SW 1271 (cell line): Measurements from ENCODE around the gene LRP1B.
"Not testable (repeated sequence)": the region's sequence is repeated elsewhere in the genome, so short reads cannot be mapped to it uniquely, and the experiment has no call there.

Experiments
- DNase-seq, 2 experiments: peaks; one replicate each; lab custom pipeline; 2025; lab: John Stamatoyannopoulos, UW

The LRP1B gene

GRCh38 chr2:141878016-141878415, 252.8 kb downstream of the LRP1B start:
- no peak for DNase-seq

DNA sequence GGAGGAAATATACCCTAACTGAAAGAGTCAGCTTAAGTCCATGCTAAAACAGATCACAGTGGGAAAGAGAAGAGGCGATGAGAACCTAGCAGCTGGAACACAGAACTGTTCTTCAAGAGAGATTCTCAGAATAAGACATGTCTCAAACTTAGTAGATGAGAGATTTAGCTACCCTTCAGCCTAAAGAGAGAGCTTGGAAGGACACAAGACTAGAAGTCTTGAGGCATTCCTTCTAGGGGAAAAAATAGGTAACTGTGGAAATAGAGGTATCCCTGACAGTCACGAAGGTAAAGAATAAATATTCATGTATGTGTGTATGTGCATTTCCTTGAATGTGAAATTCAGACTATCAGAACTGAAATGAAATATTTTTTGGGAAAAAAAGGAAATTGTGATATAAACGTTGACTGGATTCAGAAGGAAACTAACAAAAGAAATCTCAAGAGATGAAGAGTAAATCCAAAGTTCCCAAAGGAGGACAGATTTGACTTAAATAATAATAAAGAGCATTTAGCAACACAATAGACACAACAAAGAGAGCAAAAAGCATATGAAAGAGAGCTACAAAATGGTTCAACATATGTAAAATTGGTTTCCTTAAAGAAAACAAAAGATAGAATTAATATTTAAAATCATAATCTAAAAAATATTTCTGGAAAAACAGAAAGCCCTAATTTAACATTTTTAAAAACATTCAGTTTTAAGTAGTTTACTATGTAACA, 258.7 kb downstream of the LRP1B start:
- no peak for DNase-seq

DNA sequence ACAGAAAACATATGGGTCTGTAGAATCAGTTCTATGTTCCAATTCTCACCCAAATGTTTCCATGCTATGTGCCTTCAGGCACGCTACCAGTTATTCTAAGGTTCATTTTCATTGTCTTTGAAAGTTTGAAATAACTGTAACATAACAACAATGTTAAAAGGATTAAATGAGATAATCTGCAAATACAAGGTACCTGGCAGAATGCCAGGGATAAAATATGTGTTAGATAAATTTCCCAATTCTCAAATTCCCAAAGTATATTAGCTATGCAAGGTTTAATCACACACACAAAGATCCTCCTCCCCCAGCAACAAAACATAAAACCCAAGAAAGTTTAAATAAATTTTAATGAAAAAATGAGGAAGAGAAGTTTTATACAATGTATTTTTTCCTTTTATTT, 261.2 kb downstream of the LRP1B start:
- DNase-seq: no peak

- DNase-seq: no peak
These were observed 266.9 kb downstream of the LRP1B start for GRCh38 chr2:141863964-141864363.

GRCh38 chr2:141856215-141856919, 274.4 kb downstream of the LRP1B start:
- DNase-seq: no peak

GRCh38 chr2:141848191-141848590, 282.6 kb downstream of the LRP1B start:
- no peak for DNase-seq

DNA sequence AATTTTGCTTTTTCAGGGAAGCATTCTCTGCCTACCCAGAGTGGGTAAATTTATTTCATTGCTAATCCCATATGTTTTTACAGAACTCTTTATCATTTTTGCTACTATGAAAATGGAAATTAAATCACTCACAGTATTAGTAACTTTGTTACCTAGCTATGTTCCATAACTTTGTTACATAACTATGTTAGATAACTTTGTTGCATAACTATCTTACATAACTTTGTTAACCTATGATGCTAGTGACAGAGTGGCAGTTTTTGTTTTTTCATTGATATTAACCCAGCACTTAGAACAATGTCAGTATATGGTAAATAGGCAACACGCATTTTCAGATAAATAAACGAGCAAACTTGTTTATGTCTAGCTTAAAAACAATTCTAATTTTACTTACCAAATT, 286.6 kb downstream of the LRP1B start:
- no peak for DNase-seq

GRCh38 chr2:141835103-141835502, 295.7 kb downstream of the LRP1B start:
- DNase-seq: no peak

GRCh38 chr2:141828761-141829160, 302.1 kb downstream of the LRP1B start:
- no peak for DNase-seq

- no peak for DNase-seq
These were observed 306.0 kb downstream of the LRP1B start for GRCh38 chr2:141824790-141825189.

- DNase-seq: no peak
These were observed 309.9 kb downstream of the LRP1B start for GRCh38 chr2:141820893-141821292.

DNA sequence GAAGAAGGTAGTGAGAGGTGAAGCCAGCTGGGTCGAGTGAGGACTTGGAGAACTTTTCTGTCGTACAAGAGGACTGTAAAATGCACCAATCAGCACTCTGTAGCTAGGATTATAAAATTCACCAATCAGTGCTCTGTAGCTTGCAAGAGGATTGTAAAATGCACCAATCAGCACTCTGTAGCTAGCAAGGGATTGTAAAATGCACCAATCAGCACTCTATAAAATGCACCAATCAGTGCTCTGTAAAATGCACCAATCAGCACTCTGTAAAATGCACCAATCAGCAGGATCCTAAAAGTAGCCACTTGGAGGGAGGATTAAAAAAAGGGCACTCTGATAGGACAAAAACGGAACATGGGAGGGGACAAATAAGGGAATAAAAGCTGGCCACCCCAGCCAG, 315.5 kb downstream of the LRP1B start:
- DNase-seq: not testable (repeated sequence)

DNA sequence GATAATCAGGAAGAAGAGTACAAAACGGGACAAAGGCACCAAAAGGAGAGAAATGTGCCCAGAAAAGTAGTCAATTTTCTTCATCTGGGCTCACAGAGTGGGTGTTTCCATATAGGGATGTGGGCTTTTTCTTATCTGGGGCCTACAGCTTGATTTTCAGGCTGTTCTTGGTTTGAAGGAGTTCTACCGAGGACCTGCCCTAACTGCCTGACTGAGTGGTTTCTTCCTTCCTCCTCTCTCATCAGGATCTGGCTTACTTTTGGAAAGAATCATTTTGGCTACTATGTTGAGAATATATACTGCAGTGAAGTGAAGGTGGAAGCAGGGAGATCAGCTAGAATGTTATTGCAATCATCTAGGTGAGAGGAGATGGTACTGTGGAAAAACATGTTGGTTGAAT, 316.7 kb downstream of the LRP1B start:
- no peak for DNase-seq

- no peak for DNase-seq
These were observed 320.7 kb downstream of the LRP1B start for GRCh38 chr2:141810148-141810547.

- DNase-seq: no peak
These were observed 324.7 kb downstream of the LRP1B start for GRCh38 chr2:141806090-141806489.

DNA sequence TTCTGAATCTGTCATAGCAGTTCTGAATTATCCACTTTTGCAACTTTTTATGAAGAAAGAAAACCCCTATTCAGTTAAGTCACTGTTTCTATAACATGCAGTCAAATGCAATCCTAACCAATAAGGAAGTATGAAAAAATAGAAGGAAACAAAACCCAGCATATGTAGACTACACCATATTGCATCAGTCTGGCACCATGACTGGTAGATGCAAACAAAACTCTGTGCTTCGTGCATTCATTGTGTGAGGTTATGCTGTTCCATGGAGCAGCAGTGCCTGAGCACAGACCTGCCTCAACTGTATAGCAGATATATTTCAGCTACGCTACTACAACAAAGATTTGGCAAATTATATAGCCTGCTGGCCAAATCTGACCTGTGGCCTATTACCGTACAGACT, 325.5 kb downstream of the LRP1B start:
- no peak for DNase-seq

DNA sequence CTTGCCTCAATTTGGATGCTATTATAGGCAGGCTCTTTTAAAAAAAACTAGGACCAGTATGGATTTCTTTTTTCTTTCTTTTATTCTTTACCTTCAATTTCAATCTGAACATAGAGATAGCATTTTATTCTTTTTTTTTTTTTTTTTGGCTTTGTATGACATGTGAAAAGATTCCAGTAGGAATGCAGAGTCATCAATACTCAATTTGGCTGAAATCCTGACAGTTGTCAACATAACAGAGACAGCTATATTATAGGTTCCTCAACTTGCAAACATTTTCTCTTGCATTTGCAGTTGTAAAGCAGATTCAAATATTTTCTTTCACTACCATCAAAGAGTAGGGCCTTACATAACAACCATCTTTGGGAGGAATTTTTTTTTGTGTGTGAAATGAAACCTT, 334.4 kb downstream of the LRP1B start:
- no peak for DNase-seq

DNA sequence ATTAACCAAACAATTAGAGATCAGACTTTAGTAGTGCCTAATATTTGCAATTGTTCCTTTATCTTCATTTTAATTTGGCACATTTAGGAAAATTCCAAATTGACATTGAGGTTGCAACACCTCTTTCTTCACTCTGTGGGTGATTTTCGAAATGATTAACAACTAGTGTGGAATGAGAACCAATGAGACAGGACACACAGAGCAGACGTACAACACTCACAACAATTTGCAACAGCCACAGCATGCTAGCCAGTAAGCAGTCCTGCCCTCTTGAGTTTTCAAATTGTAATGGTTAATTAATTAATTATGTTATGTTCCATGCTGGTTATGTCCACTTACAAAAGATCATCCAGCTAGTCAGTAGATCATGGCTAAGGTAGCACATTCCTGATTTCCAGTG, 339.3 kb downstream of the LRP1B start:
- DNase-seq: no peak

DNA sequence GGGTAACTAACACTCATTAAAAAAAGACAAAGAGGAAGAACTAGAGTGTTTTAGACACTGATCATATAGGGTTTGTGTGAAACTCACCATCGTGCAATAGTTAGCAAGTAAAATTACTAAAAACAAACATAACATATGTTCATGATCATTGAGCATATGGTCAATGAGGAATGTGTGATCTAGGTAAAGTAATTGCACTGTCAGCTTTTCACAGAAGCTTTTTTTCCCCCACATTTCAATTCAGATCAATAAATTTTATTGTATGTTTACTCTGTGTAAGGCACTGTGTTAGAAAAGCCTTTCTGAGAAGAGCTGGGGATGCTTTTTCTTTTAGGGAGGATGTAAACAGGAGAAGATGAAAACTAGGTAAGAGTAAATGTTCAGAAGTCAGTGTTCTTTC, 348.2 kb downstream of the LRP1B start:
- no peak for DNase-seq

DNA sequence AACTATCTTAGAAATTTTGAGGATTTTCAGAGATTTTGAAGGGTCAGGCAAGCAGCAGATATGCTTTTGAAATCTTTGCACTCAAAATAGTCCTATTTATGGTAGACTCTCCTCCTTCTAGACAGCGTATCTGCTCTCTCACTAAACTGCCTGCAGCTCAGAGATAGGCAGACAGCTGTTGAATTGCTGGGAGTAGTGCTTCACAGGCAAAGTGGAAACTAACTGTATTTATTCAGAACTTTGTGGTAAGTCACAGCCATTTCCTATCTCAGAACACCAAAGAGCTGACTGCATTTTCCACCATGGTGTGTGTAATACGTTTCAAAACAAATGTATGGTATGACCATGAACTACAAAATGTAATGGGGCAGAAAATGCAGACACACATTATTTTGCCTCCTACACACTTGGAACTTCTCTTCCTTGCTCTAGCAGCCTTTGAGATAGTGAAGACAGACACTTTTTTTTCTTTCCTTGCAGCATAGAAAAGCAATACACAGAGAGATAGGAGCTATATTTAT, 352.4 kb downstream of the LRP1B start:
- no peak for DNase-seq

DNA sequence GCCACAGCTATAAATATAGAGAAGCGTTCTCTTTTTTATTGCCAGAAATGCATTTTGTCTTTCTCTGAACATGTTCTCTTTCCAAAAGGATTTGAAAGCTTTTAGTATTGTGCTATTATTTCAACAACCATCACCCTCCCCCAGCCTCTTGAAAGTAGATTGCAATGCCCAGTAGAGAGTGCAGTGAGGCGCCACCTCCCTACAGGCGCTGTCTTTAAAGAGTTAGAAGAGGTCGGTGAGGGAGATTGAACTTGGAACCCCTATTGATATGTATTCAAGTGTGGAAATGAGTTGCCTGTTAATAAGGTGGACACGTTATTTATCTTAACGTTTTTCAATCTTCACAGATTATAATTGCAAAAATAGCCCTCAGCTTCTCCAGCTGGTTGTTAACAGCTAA, 360.3 kb downstream of the LRP1B start:
- no peak for DNase-seq

DNA sequence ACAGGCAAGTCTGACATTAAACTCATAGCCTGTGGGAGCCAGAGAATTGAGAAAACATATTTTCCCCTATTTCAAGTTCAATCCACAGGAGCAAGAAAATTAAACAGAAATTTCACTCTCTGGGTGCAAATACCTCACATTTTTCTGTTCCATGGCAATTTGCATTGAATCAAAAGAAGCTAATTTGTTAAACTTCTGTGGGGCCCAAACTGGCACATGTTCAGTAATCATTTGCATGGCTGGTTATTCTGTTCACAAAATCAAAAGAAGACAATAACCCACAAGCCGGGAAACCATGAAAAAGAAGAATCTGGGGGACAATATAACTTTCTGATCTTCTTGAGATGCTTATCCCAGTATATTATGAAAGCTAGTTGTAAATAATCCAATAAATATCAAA, 363.1 kb downstream of the LRP1B start:
- DNase-seq: no peak

GRCh38 chr2:141767051-141767450, 363.8 kb downstream of the LRP1B start:
- DNase-seq: no peak

DNA sequence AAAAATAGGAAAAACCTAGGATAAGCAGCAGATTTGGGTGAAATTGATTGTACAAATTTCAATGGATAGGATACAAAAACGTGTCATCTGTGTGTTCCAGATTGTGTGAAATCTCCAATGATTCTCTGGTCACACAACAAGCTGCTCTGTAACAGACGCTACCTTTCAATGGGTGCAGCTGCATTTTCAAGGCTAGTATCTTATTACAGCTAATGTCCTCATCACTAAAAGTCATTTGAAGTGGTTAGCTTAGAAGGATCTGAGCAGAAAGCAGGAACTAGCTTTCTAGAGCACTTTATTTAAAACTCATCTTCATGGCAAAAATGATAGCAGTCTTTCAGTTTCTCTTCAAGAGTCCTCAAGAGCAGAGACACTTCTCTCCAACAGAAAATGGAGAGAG, 364.6 kb downstream of the LRP1B start:
- DNase-seq: no peak
